PC-3 (cell line): Measurements from ENCODE around the gene MAGEA9. TPM values are rescaled to one million over a fixed set of nuclear protein-coding genes. Genes with fewer than 3 reads are reported as not detected.
"Not testable (repeated sequence)": the region's sequence is repeated elsewhere in the genome, so short reads cannot be mapped to it uniquely, and the experiment has no call there.

Experiments
- ATAC-seq: fragments of 200-7000 bp; cut with Tn5 transposase; 2 replicates; pipeline ENCODE4 v1.9.1; 2020; ENCODE audit warnings: mild to moderate bottlenecking, moderate library complexity
- BruUV-seq: library from RNA; stranded (reverse); fragments of 400-500 nt; replicated peaks from 2 replicates; lab custom pipeline; 2021; lab: Mats Ljungman, UMichigan
- CTCF ChIA-PET: fragments of 300-600 bp; sonication (Branson Sonifier 250); formaldehyde crosslinking; loops from one replicate; lab custom pipeline; 2022; ENCODE audit warnings: antibody characterized with exemption; lab: Charles Lee
- POLR2A ChIA-PET: fragments of 300-600 bp; sonication (Branson Sonifier 250); formaldehyde crosslinking; loops from one replicate; lab custom pipeline; 2022; ENCODE audit warnings: antibody characterized with exemption; ENCODE audit not compliant: unreplicated experiment; lab: Charles Lee
- DNase-seq: peaks from one replicate; pipeline ENCODE4 v3.0.0-alpha.2; 2015
- H2AFZ ChIP-seq: fragments of 300-600 bp; sonication (generic); 2 replicates; pipeline ENCODE4 v1.6.0; 2016; ENCODE audit warnings: antibody characterized with exemption, low read length
- H3F3A ChIP-seq: fragments of 300-600 bp; sonication (generic); one replicate; pipeline ENCODE4 v1.6.0; 2017; ENCODE audit warnings: antibody characterized with exemption, low read length, control low read depth, mild to moderate bottlenecking; ENCODE audit not compliant: unreplicated experiment
- H3K27ac ChIP-seq: fragments of 300-600 bp; sonication (generic); 2 replicates; pipeline ENCODE4 v1.5.1; 2016; ENCODE audit warnings: mild to moderate bottlenecking, low read length
- H3K27me3 ChIP-seq: fragments of 300-600 bp; sonication (generic); 2 replicates; pipeline ENCODE4 v1.6.1; 2016; ENCODE audit warnings: low read length, mixed read lengths
- H3K36me3 ChIP-seq: fragments of 300-600 bp; sonication (generic); 2 replicates; pipeline ENCODE4 v1.6.1; 2016; ENCODE audit warnings: low read depth, mixed run types, low read length, mixed read lengths
- H3K4me1 ChIP-seq: fragments of 300-600 bp; sonication (generic); 2 replicates; pipeline ENCODE4 v1.5.1; 2016; ENCODE audit warnings: low read length; ENCODE audit not compliant: insufficient read depth
- H3K4me2 ChIP-seq: fragments of 300-600 bp; sonication (generic); 2 replicates; pipeline ENCODE4 v1.6.0; 2016; ENCODE audit warnings: low read length
- H3K4me3 ChIP-seq: fragments of 300-600 bp; sonication (generic); 2 replicates; pipeline ENCODE4 v1.5.1; 2016; ENCODE audit warnings: mild to moderate bottlenecking, low read length, mixed read lengths
- H3K79me2 ChIP-seq: fragments of 300-600 bp; sonication (generic); 2 replicates; pipeline ENCODE4 v1.6.1; 2017; ENCODE audit warnings: low read length, mixed read lengths
- H3K9ac ChIP-seq: fragments of 300-600 bp; sonication (generic); 2 replicates; pipeline ENCODE4 v1.6.0; 2016; ENCODE audit warnings: mild to moderate bottlenecking, low read length
- H3K9me2 ChIP-seq: fragments of 300-600 bp; sonication (generic); replicated peaks from 2 replicates; pipeline ENCODE4 v1.6.1; 2016; ENCODE audit warnings: mixed run types, low read length, mixed read lengths
- H3K9me3 ChIP-seq: fragments of 300-600 bp; sonication (generic); 2 replicates; pipeline ENCODE4 v1.6.1; 2016; ENCODE audit warnings: low read length, mixed read lengths
- H4K20me1 ChIP-seq: fragments of 300-600 bp; sonication (generic); 2 replicates; pipeline ENCODE4 v1.6.1; 2016; ENCODE audit warnings: low read length, mixed read lengths
- CTCF ChIP-seq: fragments of 300-600 bp; sonication (generic); conservative IDR thresholded peaks from 2 replicates; pipeline ENCODE4 v1.5.1; 2017; ENCODE audit warnings: antibody characterized with exemption, low read depth, mild to moderate bottlenecking, low read length
- EZH2 ChIP-seq: fragments of 300-600 bp; sonication (generic); IDR thresholded peaks from one replicate; pipeline ENCODE4 v1.6.1; 2017; ENCODE audit warnings: antibody characterized with exemption, mild to moderate bottlenecking, low read length; ENCODE audit not compliant: unreplicated experiment
- EZH2phosphoT487 ChIP-seq: fragments of 300-600 bp; sonication (generic); IDR thresholded peaks from 2 replicates; pipeline ENCODE4 v1.6.1; 2018; ENCODE audit warnings: mild to moderate bottlenecking, antibody characterized with exemption, low read length, borderline replicate concordance
- intact Hi-C: fragments of 100-400 bp; cut with micrococcal nuclease; formaldehyde crosslinking; loops from 2 replicates; pipeline ENCODE4 v1.9.0; 2023
- total RNA-seq: library from RNA; depleted of rRNA; stranded (reverse); fragments of >200 nt; gene quantifications from 2 replicates; pipeline ENCODE4 v1.2.3, GENCODE V29; 2014

Gene MAGEA9
- total RNA-seq, 1 experiment from 2014 or later: not detected

DNA sequence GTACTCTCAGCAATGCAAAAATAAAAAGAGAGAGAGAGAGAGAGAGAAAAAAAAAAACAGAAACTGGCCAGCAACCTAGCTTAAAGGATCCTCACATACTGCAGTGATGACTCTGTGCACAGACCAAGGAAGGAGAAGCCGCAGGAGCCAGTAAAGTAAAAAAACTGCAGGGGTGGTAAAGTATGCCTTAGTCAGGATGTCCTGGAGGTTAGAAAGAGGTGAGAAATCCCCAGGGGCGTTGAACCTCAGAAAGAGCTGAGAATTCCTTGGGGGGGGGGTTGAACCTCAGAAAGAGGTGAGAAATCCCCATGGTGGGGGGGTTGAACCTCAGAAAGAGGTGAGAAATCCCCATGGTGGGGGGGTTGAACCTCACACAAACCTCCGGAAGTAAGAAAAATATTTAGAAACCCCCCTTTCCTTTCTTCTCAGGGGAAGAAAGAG lies 48.0 kb downstream of the MAGEA9 start:
- H2AFZ ChIP-seq: no peak overlapping the region
- ATAC-seq (no peak), DNase-seq (no peak)
- no peaks in the 10 kb centered on the region for H4K20me1 ChIP-seq
- no peaks in the 10 kb centered on the region for H3K36me3 ChIP-seq
- POLR2A ChIA-PET: no interaction called here
- H3K9me3 ChIP-seq: no peaks in the 10 kb centered on the region
- CTCF ChIA-PET: no interaction called here
- no peak overlapping the region for H3K4me2 ChIP-seq
- H3K27ac ChIP-seq: no peak overlapping the region
- no peak overlapping the region for H3K9ac ChIP-seq
- TF ChIP-seq EZH2phosphoT487 (no peak), CTCF (no peak), EZH2 (no peak)
- H3K9me2 ChIP-seq: no peaks in the 10 kb centered on the region
- no peaks in the 10 kb centered on the region for H3F3A ChIP-seq
- BruUV-seq: no TSS peak
- intact Hi-C loops: no loop called here
- no peaks in the 10 kb centered on the region for H3K4me1 ChIP-seq
- H3K27me3 ChIP-seq: no peaks in the 10 kb centered on the region
- H3K79me2 ChIP-seq: no peaks in the 10 kb centered on the region
- H3K4me3 ChIP-seq: no peak overlapping the region

DNA sequence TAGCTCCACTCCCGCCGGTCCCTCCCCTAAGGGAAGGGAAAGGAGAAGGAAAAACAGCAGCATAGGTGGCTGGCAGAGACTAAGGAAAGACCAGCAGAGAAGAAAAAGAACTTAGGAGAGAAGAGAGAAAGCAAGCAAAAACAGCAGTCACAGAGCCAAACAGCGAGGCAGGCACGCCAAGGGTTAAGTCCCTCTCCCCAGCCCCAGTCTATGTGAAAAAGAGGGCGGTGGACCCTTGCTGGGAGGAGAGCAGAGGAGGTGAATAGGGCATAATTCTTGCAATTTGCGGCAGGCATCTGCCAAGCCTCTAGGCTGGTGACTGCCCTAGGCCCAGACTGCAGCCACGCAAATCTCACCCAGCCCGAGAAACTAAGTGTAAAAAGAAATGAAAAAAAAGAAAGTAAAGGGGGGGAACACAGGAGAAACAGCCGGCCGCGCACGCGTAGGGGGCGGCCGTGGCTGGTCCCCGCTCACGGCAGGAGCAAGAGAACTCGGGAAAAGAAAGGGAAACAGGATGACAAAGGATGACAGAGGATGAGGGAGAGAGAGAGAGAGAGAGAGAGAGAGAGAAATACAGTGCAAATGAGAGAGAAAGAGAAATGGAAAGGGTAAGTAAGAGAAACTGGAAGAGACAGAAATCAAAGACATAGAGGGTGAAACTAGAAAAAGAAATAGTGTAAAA lies 48.6 kb downstream of the MAGEA9 start:
- no peaks in the 10 kb centered on the region for H3K27me3 ChIP-seq
- H3K4me3 ChIP-seq: no peak overlapping the region
- TF ChIP-seq EZH2 (no peak), CTCF (no peak), EZH2phosphoT487 (no peak)
- CTCF ChIA-PET: no interaction called here
- no peaks in the 10 kb centered on the region for H3K36me3 ChIP-seq
- no peak overlapping the region for H2AFZ ChIP-seq
- no TSS peak for BruUV-seq
- no peak overlapping the region for H3K9ac ChIP-seq
- H3K4me2 ChIP-seq: no peak overlapping the region
- H3K27ac ChIP-seq: no peak overlapping the region
- intact Hi-C loops: no loop called here
- POLR2A ChIA-PET: no interaction called here
- no peaks in the 10 kb centered on the region for H3K4me1 ChIP-seq
- no peaks in the 10 kb centered on the region for H4K20me1 ChIP-seq
- H3F3A ChIP-seq: no peaks in the 10 kb centered on the region
- no peaks in the 10 kb centered on the region for H3K9me2 ChIP-seq
- no peaks in the 10 kb centered on the region for H3K9me3 ChIP-seq
- no peak for ATAC-seq
- DNase-seq: no peak
- no peaks in the 10 kb centered on the region for H3K79me2 ChIP-seq

DNA sequence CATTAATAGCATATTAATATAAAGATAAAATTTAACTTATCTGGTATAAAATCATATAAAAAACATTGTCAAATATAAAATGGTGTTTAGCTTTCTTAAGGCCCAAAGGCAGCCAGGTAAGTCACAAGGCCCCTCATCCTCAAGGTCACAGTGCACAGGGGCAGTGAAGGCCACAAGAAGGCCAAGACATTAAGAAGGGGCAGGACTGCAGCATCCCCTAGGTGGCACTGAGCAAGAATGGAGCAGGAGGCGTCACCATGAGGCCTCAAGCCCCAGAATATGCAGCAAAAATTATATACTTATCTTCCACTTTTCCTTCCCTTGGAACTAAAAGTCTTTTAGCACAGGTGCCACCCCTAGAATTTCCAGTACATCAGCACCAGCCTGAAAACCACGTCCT lies 49.7 kb downstream of the MAGEA9 start:
- DNase-seq (no peak), ATAC-seq (no peak)
- POLR2A ChIA-PET: no interaction called here
- H4K20me1 ChIP-seq: no peaks in the 10 kb centered on the region
- no peak overlapping the region for H2AFZ ChIP-seq
- CTCF ChIA-PET: no interaction called here
- no peaks in the 10 kb centered on the region for H3K9me2 ChIP-seq
- no peaks in the 10 kb centered on the region for H3K9me3 ChIP-seq
- no peak overlapping the region for H3K4me2 ChIP-seq
- intact Hi-C loops: no loop called here
- no peaks in the 10 kb centered on the region for H3K36me3 ChIP-seq
- H3K27ac ChIP-seq: no peak overlapping the region
- no peaks in the 10 kb centered on the region for H3K4me1 ChIP-seq
- no peak overlapping the region for H3K4me3 ChIP-seq
- no peaks in the 10 kb centered on the region for H3K79me2 ChIP-seq
- no peak for TF ChIP-seq EZH2
- TF ChIP-seq CTCF: no peak
- no TSS peak for BruUV-seq
- no peaks in the 10 kb centered on the region for H3F3A ChIP-seq
- H3K27me3 ChIP-seq: no peaks in the 10 kb centered on the region
- no peak overlapping the region for H3K9ac ChIP-seq

GRCh38 chrX:149836728-149837127 lies 55.0 kb downstream of the MAGEA9 start:
- intact Hi-C loops, POLR2A ChIA-PET, H3K4me3 ChIP-seq, H4K20me1 ChIP-seq, H3K27ac ChIP-seq, H3K4me1 ChIP-seq, H3K27me3 ChIP-seq, ATAC-seq, DNase-seq, CTCF ChIA-PET, H3K9me2 ChIP-seq, H3K4me2 ChIP-seq, H3K9ac ChIP-seq, H3K36me3 ChIP-seq, H3K9me3 ChIP-seq, H2AFZ ChIP-seq, H3F3A ChIP-seq, H3K79me2 ChIP-seq, BruUV-seq: not testable (repeated sequence)
